Measurements from ENCODE around the gene ATP2B3. TPM values are rescaled to one million over a fixed set of nuclear protein-coding genes. Genes with fewer than 3 reads are reported as not detected.

ATP2B3 gene
- polyA plus RNA-seq, 1 donor from 2014 or later, result 5.3 TPM

DNA sequence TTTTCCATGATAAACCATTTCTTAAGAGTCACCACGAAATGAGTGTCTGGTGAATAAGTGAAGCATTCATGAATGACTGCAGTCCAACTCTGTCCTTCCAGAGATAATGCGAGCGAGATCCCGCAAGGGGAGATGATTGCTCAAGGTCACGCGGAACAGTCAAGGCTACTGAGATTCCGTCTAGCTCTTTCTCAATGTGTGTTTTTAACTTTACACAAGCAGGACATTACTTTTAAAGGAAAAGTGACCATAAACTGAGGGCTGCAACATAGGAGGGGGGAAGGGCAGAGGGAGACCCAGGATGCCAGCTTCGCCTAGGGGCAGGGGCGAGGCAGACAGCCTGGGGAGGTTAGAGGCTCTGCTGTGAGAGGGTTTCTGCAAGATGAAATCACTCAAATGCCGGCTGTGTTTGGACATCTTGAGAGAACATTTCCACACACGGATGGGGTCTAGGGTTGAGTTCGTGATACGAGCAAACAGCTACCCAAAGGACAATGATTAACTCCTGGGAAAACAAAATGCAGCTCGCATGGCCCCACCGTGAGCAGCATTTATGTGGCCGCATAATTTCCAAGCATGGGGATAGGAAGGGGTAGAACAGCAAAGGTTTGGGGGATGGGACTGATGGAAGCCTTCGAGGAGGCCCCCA lies 105.3 kb downstream of the ATP2B3 start:
- H2AFZ ChIP-seq (ENCODE audit: low read depth, low read length), result no peak overlapping the region
- H3K9me3 ChIP-seq (ENCODE audit: low read length), result no peaks in the 10 kb centered on the region
- no peak overlapping the region for H3K4me3 ChIP-seq (ENCODE audit: low read length)
- H3K36me3 ChIP-seq (ENCODE audit: insufficient read depth, low read length), result no peaks in the 10 kb centered on the region
- no peaks in the 10 kb centered on the region for H3K27me3 ChIP-seq (ENCODE audit: insufficient read depth, low read depth, low read length)
- no peak overlapping the region for H3K9ac ChIP-seq (ENCODE audit: low read length)
- H4K20me1 ChIP-seq (ENCODE audit: insufficient read depth), result no peaks in the 10 kb centered on the region
- no peak overlapping the region for H3K27ac ChIP-seq (ENCODE audit: low read length)
- H3K9me2 ChIP-seq (ENCODE audit: insufficient read depth, low read length), result no peaks in the 10 kb centered on the region
- no peaks in the 10 kb centered on the region for H3K79me2 ChIP-seq (replicated peaks; ENCODE audit: insufficient read depth, low read length)
- TF ChIP-seq POLR2AphosphoS5 (IDR thresholded peaks at IDR 0.05), result no peak
- TF ChIP-seq, protein P1, sequence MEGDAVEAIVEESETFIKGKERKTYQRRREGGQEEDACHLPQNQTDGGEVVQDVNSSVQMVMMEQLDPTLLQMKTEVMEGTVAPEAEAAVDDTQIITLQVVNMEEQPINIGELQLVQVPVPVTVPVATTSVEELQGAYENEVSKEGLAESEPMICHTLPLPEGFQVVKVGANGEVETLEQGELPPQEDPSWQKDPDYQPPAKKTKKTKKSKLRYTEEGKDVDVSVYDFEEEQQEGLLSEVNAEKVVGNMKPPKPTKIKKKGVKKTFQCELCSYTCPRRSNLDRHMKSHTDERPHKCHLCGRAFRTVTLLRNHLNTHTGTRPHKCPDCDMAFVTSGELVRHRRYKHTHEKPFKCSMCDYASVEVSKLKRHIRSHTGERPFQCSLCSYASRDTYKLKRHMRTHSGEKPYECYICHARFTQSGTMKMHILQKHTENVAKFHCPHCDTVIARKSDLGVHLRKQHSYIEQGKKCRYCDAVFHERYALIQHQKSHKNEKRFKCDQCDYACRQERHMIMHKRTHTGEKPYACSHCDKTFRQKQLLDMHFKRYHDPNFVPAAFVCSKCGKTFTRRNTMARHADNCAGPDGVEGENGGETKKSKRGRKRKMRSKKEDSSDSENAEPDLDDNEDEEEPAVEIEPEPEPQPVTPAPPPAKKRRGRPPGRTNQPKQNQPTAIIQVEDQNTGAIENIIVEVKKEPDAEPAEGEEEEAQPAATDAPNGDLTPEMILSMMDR (IDR thresholded peaks at IDR 0.05; ENCODE audit: poor library complexity, severe bottlenecking), result no peak
- TF ChIP-seq MXI1 (conservative IDR thresholded peaks at IDR 0.05; ENCODE audit: poor library complexity, severe bottlenecking), result no peak
- no peak for TF ChIP-seq EP300 (conservative IDR thresholded peaks at IDR 0.05; ENCODE audit: poor library complexity, severe bottlenecking)
- no peak for TF ChIP-seq SMC3 (conservative IDR thresholded peaks at IDR 0.05; ENCODE audit: poor library complexity)
- TF ChIP-seq EZH2 (IDR thresholded peaks at IDR 0.05; ENCODE audit: borderline replicate concordance, insufficient read depth, low read length, poor library complexity, severe bottlenecking), result no peak
- TF ChIP-seq, protein P2, sequence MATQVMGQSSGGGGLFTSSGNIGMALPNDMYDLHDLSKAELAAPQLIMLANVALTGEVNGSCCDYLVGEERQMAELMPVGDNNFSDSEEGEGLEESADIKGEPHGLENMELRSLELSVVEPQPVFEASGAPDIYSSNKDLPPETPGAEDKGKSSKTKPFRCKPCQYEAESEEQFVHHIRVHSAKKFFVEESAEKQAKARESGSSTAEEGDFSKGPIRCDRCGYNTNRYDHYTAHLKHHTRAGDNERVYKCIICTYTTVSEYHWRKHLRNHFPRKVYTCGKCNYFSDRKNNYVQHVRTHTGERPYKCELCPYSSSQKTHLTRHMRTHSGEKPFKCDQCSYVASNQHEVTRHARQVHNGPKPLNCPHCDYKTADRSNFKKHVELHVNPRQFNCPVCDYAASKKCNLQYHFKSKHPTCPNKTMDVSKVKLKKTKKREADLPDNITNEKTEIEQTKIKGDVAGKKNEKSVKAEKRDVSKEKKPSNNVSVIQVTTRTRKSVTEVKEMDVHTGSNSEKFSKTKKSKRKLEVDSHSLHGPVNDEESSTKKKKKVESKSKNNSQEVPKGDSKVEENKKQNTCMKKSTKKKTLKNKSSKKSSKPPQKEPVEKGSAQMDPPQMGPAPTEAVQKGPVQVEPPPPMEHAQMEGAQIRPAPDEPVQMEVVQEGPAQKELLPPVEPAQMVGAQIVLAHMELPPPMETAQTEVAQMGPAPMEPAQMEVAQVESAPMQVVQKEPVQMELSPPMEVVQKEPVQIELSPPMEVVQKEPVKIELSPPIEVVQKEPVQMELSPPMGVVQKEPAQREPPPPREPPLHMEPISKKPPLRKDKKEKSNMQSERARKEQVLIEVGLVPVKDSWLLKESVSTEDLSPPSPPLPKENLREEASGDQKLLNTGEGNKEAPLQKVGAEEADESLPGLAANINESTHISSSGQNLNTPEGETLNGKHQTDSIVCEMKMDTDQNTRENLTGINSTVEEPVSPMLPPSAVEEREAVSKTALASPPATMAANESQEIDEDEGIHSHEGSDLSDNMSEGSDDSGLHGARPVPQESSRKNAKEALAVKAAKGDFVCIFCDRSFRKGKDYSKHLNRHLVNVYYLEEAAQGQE (IDR thresholded peaks at IDR 0.05; ENCODE audit: borderline replicate concordance), result no peak
- TF ChIP-seq RAD21 (conservative IDR thresholded peaks at IDR 0.05), result no peak
- no peak for TF ChIP-seq TAF1 (IDR thresholded peaks at IDR 0.05; ENCODE audit: low read depth)
- no peak overlapping the region for H3K4me2 ChIP-seq (ENCODE audit: low read length)
- H3F3A ChIP-seq (ENCODE audit: insufficient read depth, low read length, poor library complexity, severe bottlenecking), result no peaks in the 10 kb centered on the region

DNA sequence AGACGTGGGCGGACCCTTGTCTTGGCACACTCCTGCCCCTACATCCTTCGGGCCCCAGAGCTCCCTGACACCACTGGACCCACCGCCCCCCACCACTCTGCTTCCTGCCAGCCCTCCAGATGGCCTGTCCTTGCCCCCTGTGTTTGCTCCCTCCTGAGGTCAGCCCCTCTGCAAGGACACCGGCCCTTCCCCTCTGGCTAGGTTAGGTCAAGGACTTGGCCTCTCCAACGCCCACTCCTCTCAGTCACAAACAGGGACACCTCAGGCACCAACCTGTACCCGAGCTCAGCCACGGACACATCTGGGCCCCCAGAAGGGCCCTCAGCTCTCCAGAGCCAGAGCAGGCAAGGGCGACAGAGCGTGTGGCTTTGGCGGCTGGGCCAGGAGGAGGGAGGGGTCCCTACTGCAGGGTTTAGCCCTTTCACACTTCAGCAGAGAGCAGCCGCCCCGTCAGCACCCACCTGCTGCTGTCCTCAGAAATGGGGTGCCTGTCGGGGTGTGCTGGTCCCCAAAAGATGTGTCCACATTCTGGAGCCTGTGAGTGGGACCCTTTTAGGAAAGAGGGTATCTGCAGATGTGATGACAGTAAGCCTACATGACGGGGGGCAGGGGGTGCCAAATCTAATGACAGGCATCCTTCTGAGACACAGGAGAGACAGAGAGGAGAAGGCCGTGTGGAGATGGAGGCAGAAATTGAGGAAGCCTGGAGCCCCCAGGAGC lies 106.0 kb downstream of the ATP2B3 start:
- Histone ChIP-seq H3K36me3 (ENCODE audit: insufficient read depth, low read length) (no peaks in the 10 kb centered on the region), H4K20me1 (ENCODE audit: insufficient read depth) (no peaks in the 10 kb centered on the region), H3K4me3 (ENCODE audit: low read length) (no peak overlapping the region), H3K9me3 (ENCODE audit: low read length) (no peaks in the 10 kb centered on the region), H3K27ac (ENCODE audit: low read length) (no peak overlapping the region), H3K9me2 (ENCODE audit: insufficient read depth, low read length) (no peaks in the 10 kb centered on the region), H3K79me2 (replicated peaks; ENCODE audit: insufficient read depth, low read length) (no peaks in the 10 kb centered on the region), H3K27me3 (ENCODE audit: insufficient read depth, low read depth, low read length) (no peaks in the 10 kb centered on the region), H3K9ac (ENCODE audit: low read length) (no peak overlapping the region), H3K4me2 (ENCODE audit: low read length) (no peak overlapping the region), H2AFZ (ENCODE audit: low read depth, low read length) (no peak overlapping the region), H3F3A (ENCODE audit: insufficient read depth, low read length, poor library complexity, severe bottlenecking) (no peaks in the 10 kb centered on the region)
- no peak for TF ChIP-seq MXI1 (conservative IDR thresholded peaks at IDR 0.05; ENCODE audit: poor library complexity, severe bottlenecking)
- TF ChIP-seq, protein P1 (IDR thresholded peaks at IDR 0.05; ENCODE audit: poor library complexity, severe bottlenecking), result no peak
- no peak for TF ChIP-seq POLR2AphosphoS5 (IDR thresholded peaks at IDR 0.05)
- no peak for TF ChIP-seq EP300 (conservative IDR thresholded peaks at IDR 0.05; ENCODE audit: poor library complexity, severe bottlenecking)
- no peak for TF ChIP-seq TAF1 (IDR thresholded peaks at IDR 0.05; ENCODE audit: low read depth)
- TF ChIP-seq SMC3 (conservative IDR thresholded peaks at IDR 0.05; ENCODE audit: poor library complexity), result no peak
- no peak for TF ChIP-seq RAD21 (conservative IDR thresholded peaks at IDR 0.05)
- TF ChIP-seq EZH2 (IDR thresholded peaks at IDR 0.05; ENCODE audit: borderline replicate concordance, insufficient read depth, low read length, poor library complexity, severe bottlenecking), result no peak
- TF ChIP-seq, protein P2 (IDR thresholded peaks at IDR 0.05; ENCODE audit: borderline replicate concordance), result no peak

Data from neural cell (in vitro differentiated cells).